ENCODE data around the gene SOS2.

The SOS2 gene

GRCh38 chr14:50116966-50117365, 114.4 kb downstream of the SOS2 start:
- DNase-seq (ENCODE audit: low read depth in 2 of 3, low spot score in 2 of 3) = no peak

- peak; percentile 90 to 93 (median 92) for DNase-seq (ENCODE audit: low read depth in 2 of 3, low spot score in 2 of 3)
Observed at GRCh38 chr14:50116181-50116956, 115.0 kb downstream of the SOS2 start, which contains the start of gene VCPKMT. Gene VCPKMT (minus strand): TSS chr14:50116572. CDS start chr14:50116552, 20 bp downstream.

- DNase-seq (ENCODE audit: low read depth in 2 of 3, low spot score in 2 of 3) = no peak
Observed at GRCh38 chr14:50113381-50114035, 117.9 kb downstream of the SOS2 start.

GRCh38 chr14:50110323-50111037, 120.9 kb downstream of the SOS2 start:
- no peak for DNase-seq (ENCODE audit: low read depth in 2 of 3, low spot score in 2 of 3)

- no peak for DNase-seq (ENCODE audit: low read depth in 2 of 3, low spot score in 2 of 3)
Observed at GRCh38 chr14:50109342-50109741, 122.0 kb downstream of the SOS2 start.

GRCh38 chr14:50107850-50108249, 123.5 kb downstream of the SOS2 start:
- no peak for DNase-seq (ENCODE audit: low read depth in 2 of 3, low spot score in 2 of 3)

- no peak for DNase-seq (ENCODE audit: low read depth in 2 of 3, low spot score in 2 of 3)
Observed at GRCh38 chr14:50106178-50106577, 125.2 kb downstream of the SOS2 start.

GRCh38 chr14:50103558-50103957, 127.8 kb downstream of the SOS2 start:
- DNase-seq (ENCODE audit: low read depth in 2 of 3, low spot score in 2 of 3) = no peak

GRCh38 chr14:50101417-50101816, 130.0 kb downstream of the SOS2 start:
- DNase-seq (ENCODE audit: low read depth in 2 of 3, low spot score in 2 of 3) = no peak

- no peak for DNase-seq (ENCODE audit: low read depth in 2 of 3, low spot score in 2 of 3)
Observed at GRCh38 chr14:50100805-50101204, 130.6 kb downstream of the SOS2 start.

GRCh38 chr14:50099335-50099734, 132.0 kb downstream of the SOS2 start:
- no peak for DNase-seq (ENCODE audit: low read depth in 2 of 3, low spot score in 2 of 3)

- no peak for DNase-seq (ENCODE audit: low read depth in 2 of 3, low spot score in 2 of 3)
Observed at GRCh38 chr14:50095895-50096294, 135.5 kb downstream of the SOS2 start.

- DNase-seq (ENCODE audit: low read depth in 2 of 3, low spot score in 2 of 3) = no peak
Observed at GRCh38 chr14:50094056-50094755, 137.2 kb downstream of the SOS2 start.

GRCh38 chr14:50093496-50093895, 137.9 kb downstream of the SOS2 start:
- no peak for DNase-seq (ENCODE audit: low read depth in 2 of 3, low spot score in 2 of 3)

GRCh38 chr14:50092006-50092555, 139.3 kb downstream of the SOS2 start:
- DNase-seq (ENCODE audit: low read depth in 2 of 3, low spot score in 2 of 3) = no peak

- no peak for DNase-seq (ENCODE audit: low read depth in 2 of 3, low spot score in 2 of 3)
Observed at GRCh38 chr14:50091240-50091913, 140.0 kb downstream of the SOS2 start.

- no peak for DNase-seq (ENCODE audit: low read depth in 2 of 3, low spot score in 2 of 3)
Observed at GRCh38 chr14:50089208-50089607, 142.2 kb downstream of the SOS2 start.

GRCh38 chr14:50088731-50089130, 142.6 kb downstream of the SOS2 start:
- no peak for DNase-seq (ENCODE audit: low read depth in 2 of 3, low spot score in 2 of 3)

GRCh38 chr14:50088117-50088515, 143.3 kb downstream of the SOS2 start:
- no peak for DNase-seq (ENCODE audit: low read depth in 2 of 3, low spot score in 2 of 3)

- no peak for DNase-seq (ENCODE audit: low read depth in 2 of 3, low spot score in 2 of 3)
Observed at GRCh38 chr14:50087341-50088116, 143.8 kb downstream of the SOS2 start.

Measured in activated CD8-positive, alpha-beta memory T cell treated with anti-CD3 and anti-CD28 coated beads for 48 hours (primary cell).